ENCODE data around the gene BAIAP2.

The BAIAP2 gene

DNA sequence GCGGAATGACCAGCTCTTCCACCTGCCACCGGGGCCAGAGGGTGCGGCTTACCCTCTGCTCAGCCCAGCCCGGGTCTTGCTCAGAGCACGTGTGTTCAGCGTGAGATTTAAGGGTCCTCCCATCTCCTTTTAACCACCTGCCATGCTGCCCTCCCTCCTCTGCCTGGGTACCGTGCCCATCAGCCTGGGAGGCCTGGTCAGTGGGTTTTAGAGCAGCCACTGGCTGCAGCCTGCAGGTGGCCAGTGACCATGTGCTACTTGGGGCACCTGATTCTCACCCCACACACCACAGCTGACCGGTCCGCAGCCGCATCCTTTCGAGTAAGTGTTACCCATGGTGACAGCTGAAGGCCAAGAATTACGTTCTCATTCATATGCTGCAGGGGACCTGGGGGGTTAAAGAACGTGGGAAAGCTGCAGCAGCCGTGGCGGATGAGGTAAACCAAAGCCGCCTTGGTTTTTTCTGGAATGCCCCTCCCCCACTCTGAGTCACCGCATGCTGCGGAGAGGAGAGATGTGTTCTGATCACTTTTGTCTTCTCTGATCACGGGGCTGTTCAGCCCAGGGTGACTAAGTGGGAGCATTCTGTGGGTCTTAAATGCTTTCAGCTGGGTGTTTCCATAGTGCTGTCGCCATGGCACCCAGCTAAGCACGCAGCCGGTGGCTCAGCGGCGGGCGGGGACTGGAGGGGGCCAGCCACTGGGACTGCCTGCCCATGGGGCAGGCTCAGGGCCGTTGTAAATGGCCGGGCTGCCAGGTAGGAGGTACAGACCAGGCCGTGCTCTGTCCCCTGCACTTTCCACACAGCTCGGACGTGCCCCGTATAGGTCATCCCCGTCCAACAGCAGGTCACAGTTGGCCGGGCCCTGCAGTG is 59.8 kb downstream of the BAIAP2 start:
- TF ChIP-seq, protein P1, sequence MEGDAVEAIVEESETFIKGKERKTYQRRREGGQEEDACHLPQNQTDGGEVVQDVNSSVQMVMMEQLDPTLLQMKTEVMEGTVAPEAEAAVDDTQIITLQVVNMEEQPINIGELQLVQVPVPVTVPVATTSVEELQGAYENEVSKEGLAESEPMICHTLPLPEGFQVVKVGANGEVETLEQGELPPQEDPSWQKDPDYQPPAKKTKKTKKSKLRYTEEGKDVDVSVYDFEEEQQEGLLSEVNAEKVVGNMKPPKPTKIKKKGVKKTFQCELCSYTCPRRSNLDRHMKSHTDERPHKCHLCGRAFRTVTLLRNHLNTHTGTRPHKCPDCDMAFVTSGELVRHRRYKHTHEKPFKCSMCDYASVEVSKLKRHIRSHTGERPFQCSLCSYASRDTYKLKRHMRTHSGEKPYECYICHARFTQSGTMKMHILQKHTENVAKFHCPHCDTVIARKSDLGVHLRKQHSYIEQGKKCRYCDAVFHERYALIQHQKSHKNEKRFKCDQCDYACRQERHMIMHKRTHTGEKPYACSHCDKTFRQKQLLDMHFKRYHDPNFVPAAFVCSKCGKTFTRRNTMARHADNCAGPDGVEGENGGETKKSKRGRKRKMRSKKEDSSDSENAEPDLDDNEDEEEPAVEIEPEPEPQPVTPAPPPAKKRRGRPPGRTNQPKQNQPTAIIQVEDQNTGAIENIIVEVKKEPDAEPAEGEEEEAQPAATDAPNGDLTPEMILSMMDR (IDR thresholded peaks at IDR 0.05; ENCODE audit: low read depth, low read length, missing control alignments) = peak; percentile 35
- no peaks in the 10 kb centered on the region for H3K36me3 ChIP-seq (replicated peaks)
- H3K27me3 ChIP-seq (replicated peaks) = no peaks in the 10 kb centered on the region
- in situ Hi-C loops (cut with HindIII; ENCODE audit: low pct_ligation_motif_present, low sequenced_read_pairs) = no loop called here
- peak; percentile 100 for DNase-seq
- peak overlapping the region; percentile 91 for H3K27ac ChIP-seq
- peak overlapping the region; percentile 34 for H3K4me3 ChIP-seq (ENCODE audit: low read depth, low read length)

DNA sequence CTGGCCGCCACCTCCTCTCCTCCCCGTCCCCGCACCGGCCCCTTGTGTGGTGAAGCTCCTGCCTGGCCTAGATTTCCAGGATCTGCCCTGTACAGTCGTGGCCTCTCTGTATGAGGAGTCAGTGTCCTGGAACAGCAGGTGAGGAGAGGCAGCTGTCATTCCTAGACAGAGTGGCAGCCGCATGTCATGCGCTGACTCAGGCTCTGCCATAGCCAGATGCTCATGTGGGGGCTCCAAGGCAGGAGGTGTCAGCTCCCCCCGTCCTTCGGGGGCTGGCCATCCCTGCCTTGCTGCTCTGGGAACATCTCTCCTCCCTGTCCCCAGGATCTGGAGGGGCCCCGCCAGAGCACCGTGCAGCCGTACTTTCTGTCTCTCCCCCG is 60.4 kb downstream of the BAIAP2 start:
- DNase-seq = no peak
- H3K4me3 ChIP-seq (ENCODE audit: low read depth, low read length) = peak overlapping the region; percentile 34

DNA sequence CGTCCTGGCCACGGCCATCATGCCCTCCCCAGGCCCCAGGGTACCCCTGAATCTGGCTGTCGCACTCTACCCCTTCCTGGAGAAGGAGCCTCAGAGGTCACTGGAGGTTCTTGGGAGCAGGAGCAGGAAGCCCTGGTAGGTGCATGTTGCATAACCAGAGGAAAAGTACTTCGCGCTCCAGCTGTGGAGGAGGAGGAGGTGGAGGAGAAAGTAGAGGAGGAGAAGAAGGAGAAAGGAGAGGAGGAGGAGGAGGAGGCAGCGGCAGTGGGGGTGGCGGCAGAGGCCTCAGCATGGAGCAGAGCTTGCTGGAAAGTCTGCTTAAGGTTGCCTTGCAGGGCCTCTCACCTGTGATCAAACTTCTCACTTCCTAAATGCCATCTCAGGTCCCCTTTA is 61.8 kb downstream of the BAIAP2 start:
- no peak for DNase-seq
- in situ Hi-C loops (cut with HindIII; ENCODE audit: low pct_ligation_motif_present, low sequenced_read_pairs) = no loop called here
- TF ChIP-seq, protein P1 (IDR thresholded peaks at IDR 0.05; ENCODE audit: low read depth, low read length, missing control alignments) = no peak
- peak overlapping the region; percentile 76 for H3K27ac ChIP-seq
- H3K36me3 ChIP-seq (replicated peaks) = no peaks in the 10 kb centered on the region
- no peaks in the 10 kb centered on the region for H3K27me3 ChIP-seq (replicated peaks)
- no peak overlapping the region for H3K4me3 ChIP-seq (ENCODE audit: low read depth, low read length)

More for the DNA sequence above, 60.4 kb downstream of the BAIAP2 start:
- H3K27ac ChIP-seq = peak overlapping the region; percentile 91
- no peaks in the 10 kb centered on the region for H3K36me3 ChIP-seq (replicated peaks)
- in situ Hi-C loops (cut with HindIII; ENCODE audit: low pct_ligation_motif_present, low sequenced_read_pairs) = no loop called here
- TF ChIP-seq, protein P1 (IDR thresholded peaks at IDR 0.05; ENCODE audit: low read depth, low read length, missing control alignments) = no peak
- no peaks in the 10 kb centered on the region for H3K27me3 ChIP-seq (replicated peaks)

DNA sequence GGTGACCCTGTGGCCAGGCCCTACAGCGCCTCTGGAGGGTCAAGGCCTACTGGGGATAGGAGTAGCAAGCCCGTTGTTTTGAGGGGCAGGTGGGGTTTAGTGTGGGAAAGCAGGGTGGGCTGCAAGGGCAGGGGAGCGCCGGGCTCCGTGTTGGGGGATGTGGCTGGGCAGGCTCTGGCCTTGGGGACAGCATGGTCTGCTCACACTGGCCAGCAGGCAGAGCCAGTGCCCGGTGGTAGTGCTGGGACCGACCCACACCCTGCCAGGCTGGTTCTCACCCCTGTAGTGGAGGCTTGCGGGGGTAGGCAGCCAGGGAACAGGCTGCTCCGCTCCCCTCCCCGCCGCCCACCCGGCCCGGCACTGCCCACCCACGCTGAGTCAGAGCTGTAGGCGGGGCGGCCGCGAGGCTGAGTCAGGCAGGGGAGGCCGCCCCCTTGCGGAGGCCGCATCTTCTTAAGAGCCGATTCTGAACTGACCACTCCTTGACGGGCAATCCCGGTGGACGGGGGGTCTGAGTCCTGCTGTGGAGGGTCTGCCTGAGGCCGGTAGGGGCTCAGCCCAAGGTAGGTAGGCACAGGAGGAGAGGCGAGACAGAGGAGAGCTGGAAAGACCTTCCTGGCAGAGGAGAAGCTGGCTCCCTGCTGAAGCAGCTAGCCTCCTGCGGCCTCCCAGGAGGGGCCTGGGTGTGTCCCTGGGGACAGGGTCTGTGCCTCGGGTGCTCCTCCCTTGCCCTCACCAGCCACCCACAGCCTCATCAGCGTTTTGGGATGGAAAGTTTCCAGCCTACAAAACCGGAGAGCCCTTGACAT is 62.4 kb downstream of the BAIAP2 start:
- TF ChIP-seq, protein P1 (IDR thresholded peaks at IDR 0.05; ENCODE audit: low read depth, low read length, missing control alignments) = peak; percentile 78
- in situ Hi-C loops (cut with HindIII; ENCODE audit: low pct_ligation_motif_present, low sequenced_read_pairs) = no loop called here
- peak overlapping the region; percentile 42 for H3K4me3 ChIP-seq (ENCODE audit: low read depth, low read length)
- H3K27me3 ChIP-seq (replicated peaks) = no peaks in the 10 kb centered on the region
- peak; percentile 80 for DNase-seq
- H3K36me3 ChIP-seq (replicated peaks) = no peaks in the 10 kb centered on the region
- H3K27ac ChIP-seq = peak overlapping the region; percentile 76

DNA sequence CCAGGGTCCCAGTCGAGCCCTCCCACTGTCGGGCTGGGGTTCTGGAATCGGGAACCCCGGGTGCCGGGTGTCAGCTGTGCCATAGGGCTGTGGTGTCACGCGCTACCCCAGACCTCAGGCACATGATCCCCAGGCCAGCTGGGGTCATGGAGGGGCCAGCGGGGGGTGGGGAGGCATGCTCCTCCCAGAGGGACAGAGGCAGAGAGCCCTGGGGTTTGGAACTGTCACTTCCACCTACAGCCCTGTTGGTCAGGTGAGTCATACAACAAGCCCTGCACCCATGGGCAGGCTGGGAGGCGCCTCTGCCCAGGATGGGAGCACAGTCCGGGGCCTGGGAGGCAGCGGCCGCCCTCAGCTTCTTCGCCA is 63.0 kb downstream of the BAIAP2 start:
- H3K4me3 ChIP-seq (ENCODE audit: low read depth, low read length) = peak overlapping the region; percentile 42
- peak overlapping the region; percentile 76 for H3K27ac ChIP-seq
- in situ Hi-C loops (cut with HindIII; ENCODE audit: low pct_ligation_motif_present, low sequenced_read_pairs) = no loop called here
- DNase-seq = peak; percentile 12
- H3K36me3 ChIP-seq (replicated peaks) = no peaks in the 10 kb centered on the region
- no peaks in the 10 kb centered on the region for H3K27me3 ChIP-seq (replicated peaks)
- TF ChIP-seq, protein P1 (IDR thresholded peaks at IDR 0.05; ENCODE audit: low read depth, low read length, missing control alignments) = no peak

All from brain microvascular endothelial cell (primary cell).